GM12801 (cell line): Measurements from ENCODE around the gene RGS9.

ENCODE experiments used
- TF ChIP-seq, protein P1 (sequence below): IDR thresholded peaks from one replicate; pipeline ENCODE4 v1.5.1; 2011; ENCODE audit warnings: control low read depth; ENCODE audit not compliant: insufficient read length; ENCODE audit errors: extremely low read depth

Gene RGS9

DNA sequence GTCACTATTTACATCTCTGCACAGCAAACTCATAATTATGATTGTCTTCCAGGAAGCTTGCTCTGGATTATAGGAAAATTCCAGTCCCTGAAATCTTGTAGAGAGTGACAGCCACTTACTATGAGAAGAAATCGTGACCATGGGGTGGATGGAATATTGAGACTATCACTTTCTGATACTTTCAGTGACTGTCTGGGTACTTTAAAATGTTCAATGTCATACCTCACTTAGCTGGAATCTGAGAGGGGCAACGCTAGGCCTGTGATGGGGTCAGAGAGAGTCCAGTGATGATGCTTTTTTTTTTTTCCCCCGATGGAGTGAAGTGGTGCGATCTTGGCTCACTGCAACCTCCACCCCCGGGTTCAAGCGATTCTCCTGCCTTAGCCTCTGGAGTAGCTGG, 32.2 kb upstream of the RGS9 start:
- TF ChIP-seq, protein P1, sequence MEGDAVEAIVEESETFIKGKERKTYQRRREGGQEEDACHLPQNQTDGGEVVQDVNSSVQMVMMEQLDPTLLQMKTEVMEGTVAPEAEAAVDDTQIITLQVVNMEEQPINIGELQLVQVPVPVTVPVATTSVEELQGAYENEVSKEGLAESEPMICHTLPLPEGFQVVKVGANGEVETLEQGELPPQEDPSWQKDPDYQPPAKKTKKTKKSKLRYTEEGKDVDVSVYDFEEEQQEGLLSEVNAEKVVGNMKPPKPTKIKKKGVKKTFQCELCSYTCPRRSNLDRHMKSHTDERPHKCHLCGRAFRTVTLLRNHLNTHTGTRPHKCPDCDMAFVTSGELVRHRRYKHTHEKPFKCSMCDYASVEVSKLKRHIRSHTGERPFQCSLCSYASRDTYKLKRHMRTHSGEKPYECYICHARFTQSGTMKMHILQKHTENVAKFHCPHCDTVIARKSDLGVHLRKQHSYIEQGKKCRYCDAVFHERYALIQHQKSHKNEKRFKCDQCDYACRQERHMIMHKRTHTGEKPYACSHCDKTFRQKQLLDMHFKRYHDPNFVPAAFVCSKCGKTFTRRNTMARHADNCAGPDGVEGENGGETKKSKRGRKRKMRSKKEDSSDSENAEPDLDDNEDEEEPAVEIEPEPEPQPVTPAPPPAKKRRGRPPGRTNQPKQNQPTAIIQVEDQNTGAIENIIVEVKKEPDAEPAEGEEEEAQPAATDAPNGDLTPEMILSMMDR: no peak

DNA sequence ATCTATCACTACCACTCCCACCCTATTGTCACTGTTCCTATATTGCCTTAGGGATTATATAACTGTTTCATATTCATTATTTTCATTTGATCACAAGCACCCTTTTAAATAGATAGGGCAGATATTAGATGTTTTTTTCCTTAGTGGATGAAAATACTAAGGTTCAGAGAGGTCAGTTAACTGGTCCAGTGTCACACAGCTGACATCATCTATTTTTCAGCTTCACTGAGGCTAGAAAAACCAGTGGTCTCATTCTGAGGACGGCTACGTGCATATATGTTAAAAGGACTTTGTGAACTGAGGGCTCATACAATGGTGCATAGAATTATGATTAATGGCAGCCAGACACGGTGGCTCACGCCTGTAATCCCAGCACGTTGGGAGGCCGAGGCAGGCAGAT, 29.0 kb upstream of the RGS9 start:
- TF ChIP-seq, protein P1: no peak

DNA sequence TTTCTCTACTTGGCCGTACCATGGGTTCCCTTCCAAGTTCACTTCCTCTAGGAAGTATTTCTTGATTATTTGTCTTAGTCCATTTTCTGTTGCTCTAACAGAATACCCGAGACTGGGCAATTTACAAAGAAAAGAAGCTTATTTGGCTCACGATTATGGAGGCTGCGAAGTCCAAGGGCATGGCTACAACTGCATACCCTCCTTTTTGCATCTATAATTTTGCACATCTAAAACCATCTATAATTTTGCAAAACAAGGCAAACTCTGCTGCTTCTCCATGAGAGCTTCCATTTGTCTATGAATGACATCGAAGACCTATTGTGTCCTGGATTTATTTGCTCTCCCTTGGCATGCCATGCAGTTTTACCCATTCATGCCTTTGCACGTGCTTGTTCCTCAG, 27.6 kb upstream of the RGS9 start:
- TF ChIP-seq, protein P1: no peak

DNA sequence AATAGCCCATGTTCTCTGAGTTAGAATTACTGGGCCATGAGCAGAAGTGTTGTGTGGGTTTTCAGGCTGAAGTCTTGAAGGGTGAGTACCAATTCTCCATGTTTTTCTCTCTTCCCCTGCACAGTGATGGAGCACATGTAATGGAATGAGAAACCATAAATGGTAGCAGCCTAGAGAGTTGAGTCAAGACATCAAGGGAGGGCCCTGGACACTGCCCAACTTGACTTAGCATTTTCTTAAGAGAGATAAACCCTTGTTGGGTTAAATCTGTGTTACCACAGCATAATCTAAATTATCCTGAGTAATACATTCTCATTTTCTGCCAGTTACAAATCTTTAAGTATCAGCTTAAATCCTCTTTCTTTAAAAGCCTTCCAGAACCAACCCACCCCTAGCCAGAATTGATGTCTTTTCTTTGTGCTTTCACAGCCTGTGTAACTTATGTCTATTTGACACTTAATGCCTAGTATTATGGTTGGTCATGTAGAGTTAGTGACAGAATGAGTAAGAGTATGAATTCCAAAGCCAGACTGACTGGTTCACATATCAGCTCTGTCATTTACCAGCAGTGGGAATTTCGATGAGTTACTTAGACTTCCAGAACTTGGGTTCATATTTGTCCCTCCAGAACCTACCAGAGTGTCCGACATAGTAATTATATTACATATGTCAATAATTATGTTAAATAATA, 27.0 kb upstream of the RGS9 start:
- TF ChIP-seq, protein P1: no peak

DNA sequence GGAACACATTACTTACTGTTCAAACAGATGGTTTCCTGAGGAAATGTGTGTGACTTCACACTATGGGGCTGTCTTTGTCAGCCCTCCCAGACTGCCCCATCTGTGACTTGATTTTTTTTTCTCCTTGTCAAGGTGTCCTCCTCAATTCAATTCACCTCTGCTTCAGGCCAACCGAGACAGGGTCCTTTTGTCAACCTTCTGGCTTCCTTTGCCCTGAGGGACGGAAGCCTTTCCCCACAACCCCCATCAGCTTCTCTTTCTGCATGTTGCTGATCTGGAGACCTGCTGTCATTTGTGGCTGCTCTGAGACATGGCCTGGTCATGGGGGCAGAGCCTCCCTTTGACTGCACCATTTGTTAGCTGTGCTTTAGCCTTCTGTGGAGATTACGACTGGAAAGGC, 21.3 kb upstream of the RGS9 start:
- TF ChIP-seq, protein P1: no peak

DNA sequence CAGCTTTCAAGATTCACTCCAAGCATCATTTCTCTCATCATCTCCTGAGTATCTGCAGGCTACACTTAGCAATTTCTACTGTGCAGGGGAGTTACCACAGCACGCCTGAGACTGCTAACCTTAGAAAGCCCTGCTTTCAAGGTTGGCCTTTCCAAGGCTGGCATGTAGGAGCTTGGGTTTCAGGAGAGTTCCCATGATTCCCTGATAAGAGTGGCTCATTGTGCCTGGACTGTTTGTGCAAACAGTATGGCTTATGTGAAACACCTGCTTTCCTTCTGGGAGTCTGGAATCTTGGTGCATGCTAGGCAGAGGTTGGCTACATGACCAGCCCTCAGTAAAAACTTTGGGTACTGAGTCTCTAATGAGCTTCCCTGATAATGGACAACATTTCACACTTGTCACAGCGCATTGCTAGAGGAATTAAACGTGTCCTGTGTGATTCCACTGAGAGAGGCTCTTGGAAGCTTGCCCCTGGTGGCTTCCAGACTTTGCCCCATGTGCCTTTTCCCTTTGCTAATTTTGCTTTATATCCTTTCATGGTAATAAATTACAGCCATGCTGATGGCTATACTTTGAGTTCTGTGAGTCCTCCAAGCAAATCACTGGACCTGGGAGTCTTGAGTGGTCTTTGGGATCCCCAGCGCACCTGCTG, 19.7 kb upstream of the RGS9 start:
- TF ChIP-seq, protein P1: no peak

DNA sequence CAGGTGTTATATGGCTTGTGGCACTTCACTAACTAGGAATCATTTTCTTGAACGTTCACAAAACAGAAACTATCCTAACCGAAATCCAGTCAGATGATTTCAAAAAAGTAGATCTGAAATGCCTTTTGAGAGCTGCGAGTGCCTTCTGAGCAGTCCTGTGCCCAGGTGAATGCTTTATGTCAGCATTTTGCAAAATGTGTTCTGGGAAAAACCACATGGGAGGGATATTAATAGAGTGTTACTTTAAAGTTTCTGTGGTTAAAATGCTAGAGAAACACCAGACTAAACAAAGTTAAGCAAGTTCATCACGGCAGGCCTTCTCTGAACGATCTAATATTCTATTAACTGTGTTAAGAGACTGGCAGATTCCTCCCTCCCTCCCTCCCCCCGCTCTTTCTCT, 15.8 kb upstream of the RGS9 start:
- TF ChIP-seq, protein P1: no peak
